HUES48 (cell line): ENCODE measurements around the gene JPT2.
"Not testable (repeated sequence)": the region's sequence is repeated elsewhere in the genome, so short reads cannot be mapped to it uniquely, and the experiment has no call there.

Experiments
- H3K27ac ChIP-seq: one replicate; pipeline ENCODE4 v1.7.0; 2013; ENCODE audit warnings: low read depth, low read length, inconsistent platforms
- H3K27me3 ChIP-seq: 2 replicates; pipeline ENCODE4 v1.6.1; 2013; ENCODE audit warnings: mild to moderate bottlenecking, low read length; ENCODE audit not compliant: control insufficient read depth, insufficient read depth
- H3K36me3 ChIP-seq: 2 replicates; pipeline ENCODE4 v1.6.1; 2013; ENCODE audit warnings: low read length; ENCODE audit not compliant: control insufficient read depth, insufficient read depth
- H3K4me1 ChIP-seq: 2 replicates; pipeline ENCODE4 v1.6.1; 2013; ENCODE audit warnings: mild to moderate bottlenecking, low read length; ENCODE audit not compliant: control insufficient read depth, insufficient read depth
- H3K4me3 ChIP-seq: 2 replicates; pipeline ENCODE4 v1.5.1; 2013; ENCODE audit warnings: mild to moderate bottlenecking, low read depth, low read length
- H3K9ac ChIP-seq: 2 replicates; pipeline ENCODE4 v1.6.1; 2013; ENCODE audit warnings: mild to moderate bottlenecking, low read depth, low read length, moderate library complexity
- H3K9me3 ChIP-seq: 2 replicates; pipeline ENCODE4 v1.6.1; 2013; ENCODE audit warnings: low read length; ENCODE audit not compliant: control insufficient read depth, insufficient read depth

JPT2 gene

DNA sequence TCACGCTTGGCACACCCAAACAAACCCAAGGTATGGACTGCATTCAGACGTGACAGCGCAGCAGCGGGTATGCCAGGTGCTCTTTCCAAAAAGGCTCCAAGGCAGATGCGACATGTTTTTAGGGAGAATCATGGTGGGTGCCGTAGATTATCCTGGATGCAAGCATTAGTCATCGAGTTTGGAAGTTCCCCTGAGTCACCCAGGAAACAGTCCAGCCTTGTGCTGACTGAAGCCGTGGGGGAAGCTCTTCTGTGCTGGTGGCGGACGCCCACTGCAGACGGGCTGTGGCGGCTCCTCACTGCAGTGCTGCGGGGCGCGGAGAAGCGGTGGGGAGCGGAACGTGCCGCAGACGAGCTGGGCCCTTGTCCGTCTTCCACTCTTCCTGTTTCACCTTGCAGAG is 13.9 kb downstream of the JPT2 start:
- H3K9me3 ChIP-seq = no peaks in the 10 kb centered on the region
- no peaks in the 10 kb centered on the region for H3K27me3 ChIP-seq
- H3K9ac ChIP-seq = no peak overlapping the region
- H3K4me1 ChIP-seq = no peaks in the 10 kb centered on the region
- peaks cover 96% of the 10 kb centered on the region for H3K36me3 ChIP-seq
- H3K4me3 ChIP-seq = no peak overlapping the region
- H3K27ac ChIP-seq = no peak overlapping the region

DNA sequence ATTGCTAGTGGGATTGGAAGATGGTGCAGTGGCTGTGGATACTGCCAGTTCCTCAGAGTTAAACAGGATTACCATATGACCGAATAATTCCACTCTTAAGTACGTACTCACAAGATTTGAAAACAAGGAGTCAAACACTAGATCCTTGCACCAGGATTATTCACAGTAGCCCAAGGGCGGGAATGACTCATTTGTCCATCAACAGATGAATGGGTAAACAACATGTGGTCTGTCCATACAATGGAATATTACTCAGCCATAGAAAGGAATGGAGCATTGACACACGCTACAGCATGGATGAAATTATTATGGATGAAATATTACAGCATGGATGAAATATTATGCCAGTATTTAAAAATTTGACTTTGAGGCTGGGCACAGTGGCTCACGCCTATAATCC is 18.8 kb downstream of the JPT2 start:
- no peak overlapping the region for H3K27ac ChIP-seq
- H3K4me1 ChIP-seq = no peaks in the 10 kb centered on the region
- no peaks in the 10 kb centered on the region for H3K27me3 ChIP-seq
- no peak overlapping the region for H3K9ac ChIP-seq
- no peaks in the 10 kb centered on the region for H3K9me3 ChIP-seq
- peaks cover 96% of the 10 kb centered on the region for H3K36me3 ChIP-seq
- no peak overlapping the region for H3K4me3 ChIP-seq

DNA sequence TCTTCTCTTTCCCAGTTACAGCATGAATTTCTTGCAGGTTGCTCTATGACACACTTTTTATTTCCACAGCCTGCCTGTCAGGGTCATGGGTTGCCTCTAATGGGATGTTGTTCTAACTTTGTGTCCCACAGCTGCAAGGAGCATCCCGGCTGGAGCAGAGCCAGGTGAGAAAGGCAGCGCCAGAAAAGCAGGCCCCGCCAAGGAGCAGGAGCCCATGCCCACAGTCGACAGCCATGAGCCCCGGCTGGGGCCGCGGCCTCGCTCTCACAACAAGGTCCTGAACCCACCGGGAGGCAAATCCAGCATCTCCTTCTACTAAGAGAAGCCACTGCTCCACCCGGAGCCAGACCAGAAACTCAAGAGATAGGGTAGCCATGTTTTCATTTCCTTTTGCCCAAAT is 20.6 kb downstream of the JPT2 start:
- Histone ChIP-seq H3K27me3 (no peaks in the 10 kb centered on the region), H3K9ac (no peak overlapping the region), H3K36me3 (peaks cover 88% of the 10 kb centered on the region), H3K27ac (no peak overlapping the region), H3K4me1 (no peaks in the 10 kb centered on the region), H3K4me3 (no peak overlapping the region), H3K9me3 (no peaks in the 10 kb centered on the region)

DNA sequence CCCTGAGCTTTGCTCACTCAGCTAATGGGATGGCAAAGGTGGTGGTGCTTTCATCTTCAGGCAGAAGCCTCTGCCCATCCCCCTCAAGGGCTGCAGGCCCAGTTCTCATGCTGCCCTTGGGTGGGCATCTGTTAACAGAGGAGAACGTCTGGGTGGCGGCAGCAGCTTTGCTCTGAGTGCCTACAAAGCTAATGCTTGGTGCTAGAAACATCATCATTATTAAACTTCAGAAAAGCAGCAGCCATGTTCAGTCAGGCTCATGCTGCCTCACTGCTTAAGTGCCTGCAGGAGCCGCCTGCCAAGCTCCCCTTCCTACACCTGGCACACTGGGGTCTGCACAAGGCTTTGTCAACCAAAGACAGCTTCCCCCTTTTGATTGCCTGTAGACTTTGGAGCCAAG is 22.2 kb downstream of the JPT2 start:
- no peaks in the 10 kb centered on the region for H3K4me1 ChIP-seq
- no peak overlapping the region for H3K27ac ChIP-seq
- H3K27me3 ChIP-seq = no peaks in the 10 kb centered on the region
- peaks cover 76% of the 10 kb centered on the region for H3K36me3 ChIP-seq
- H3K9ac ChIP-seq = no peak overlapping the region
- H3K9me3 ChIP-seq = no peaks in the 10 kb centered on the region
- no peak overlapping the region for H3K4me3 ChIP-seq

DNA sequence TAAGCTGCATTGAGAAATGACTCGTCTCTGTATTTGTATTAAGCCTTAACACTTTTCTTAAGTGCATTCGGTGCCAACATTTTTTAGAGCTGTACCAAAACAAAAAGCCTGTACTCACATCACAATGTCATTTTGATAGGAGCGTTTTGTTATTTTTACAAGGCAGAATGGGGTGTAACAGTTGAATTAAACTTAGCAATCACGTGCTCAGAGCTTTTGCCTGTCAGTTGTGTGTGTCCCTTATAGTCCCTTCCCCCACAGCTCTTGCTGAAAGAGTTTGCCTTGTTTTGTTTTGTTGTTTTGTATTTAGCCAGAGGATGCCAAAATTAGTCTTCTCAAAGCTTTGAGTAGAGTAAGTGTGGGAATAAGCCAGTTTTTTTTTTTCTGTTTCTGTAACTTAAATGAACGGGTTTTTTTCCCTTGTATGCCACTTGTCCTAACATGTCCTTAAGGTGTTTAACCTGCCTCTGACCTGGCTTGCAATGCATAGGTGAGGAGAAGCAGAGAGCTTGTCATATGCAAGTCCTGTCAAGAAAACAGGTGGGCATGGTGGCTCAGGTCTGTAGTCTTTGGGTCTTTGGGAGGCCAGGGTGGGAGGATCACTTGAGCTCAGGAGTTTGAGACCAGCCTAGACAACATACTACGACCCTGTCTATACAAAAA is 23.3 kb downstream of the JPT2 start:
- no peaks in the 10 kb centered on the region for H3K9me3 ChIP-seq
- H3K27me3 ChIP-seq = no peaks in the 10 kb centered on the region
- H3K4me1 ChIP-seq = no peaks in the 10 kb centered on the region
- H3K9ac ChIP-seq = no peak overlapping the region
- no peak overlapping the region for H3K27ac ChIP-seq
- H3K4me3 ChIP-seq = no peak overlapping the region
- peaks cover 65% of the 10 kb centered on the region for H3K36me3 ChIP-seq

DNA sequence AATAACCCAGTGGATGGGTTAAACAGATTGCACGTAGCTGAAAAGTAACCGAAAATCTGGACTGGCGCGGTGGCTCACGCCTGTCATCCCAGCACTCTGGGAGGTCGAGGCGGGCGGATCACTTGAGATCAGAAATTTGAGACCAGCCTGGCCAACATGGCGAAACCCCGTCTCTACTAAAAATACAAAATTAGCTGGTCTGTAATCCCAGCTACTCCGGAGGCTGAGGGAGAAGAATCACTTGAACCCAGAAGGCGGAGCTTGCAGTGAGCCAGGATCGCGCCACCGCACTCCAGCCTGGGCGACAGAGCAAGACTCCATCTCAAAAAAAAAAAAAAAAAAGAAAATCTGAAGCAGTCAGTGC is 27.2 kb downstream of the JPT2 start:
- H3K27me3 ChIP-seq, H3K4me1 ChIP-seq, H3K9me3 ChIP-seq: not testable (repeated sequence)
- peaks cover 25% of the 10 kb centered on the region for H3K36me3 ChIP-seq
- peak overlapping the region; percentile 97 for H3K27ac ChIP-seq
- peak overlapping the region; percentile 92 for H3K4me3 ChIP-seq
- peak overlapping the region; percentile 80 for H3K9ac ChIP-seq

DNA sequence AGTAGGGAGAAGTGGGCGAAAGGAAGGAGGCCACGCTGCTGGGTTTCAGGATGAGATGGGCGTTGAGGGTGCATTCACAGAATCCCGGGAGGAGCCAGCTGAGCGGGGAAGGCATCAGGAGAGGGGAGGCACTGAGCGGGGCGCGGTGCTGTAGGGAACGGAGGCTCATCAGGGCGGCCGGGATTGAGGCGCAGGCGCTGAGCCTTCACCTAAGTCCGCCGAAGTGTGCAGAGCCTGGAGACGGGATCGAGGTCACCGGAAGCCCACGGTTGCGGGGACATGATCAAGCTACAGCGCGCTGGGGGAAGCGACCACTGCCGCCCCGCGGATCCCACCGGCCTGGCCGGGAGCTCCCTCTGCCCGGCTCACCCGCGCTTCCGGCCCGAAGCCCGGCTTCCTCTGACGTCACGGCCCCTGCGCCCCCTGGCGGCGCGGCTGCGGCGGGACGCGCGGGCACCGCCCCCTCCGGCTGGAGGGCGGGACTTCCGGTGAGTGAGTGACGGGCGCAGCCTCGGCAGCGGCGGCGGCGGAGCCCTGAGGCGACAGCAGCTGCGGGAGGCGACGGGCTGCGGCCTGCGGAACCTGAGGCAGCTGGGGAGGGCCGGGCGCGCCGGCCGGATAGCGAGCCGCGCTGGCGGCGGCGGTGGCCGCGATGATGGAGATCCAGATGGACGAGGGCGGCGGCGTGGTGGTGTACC is 27.8 kb downstream of the JPT2 start, which contains the start of gene MAPK8IP3:
TSS of gene MAPK8IP3 (plus strand) at position 508 of the 698 bp plus-strand sequence. CDS start at position 653, 145 bp downstream.
- Histone ChIP-seq H3K9me3 (no peaks in the 10 kb centered on the region), H3K4me3 (peak within 1 kb of the TSS; percentile 92), H3K27ac (peak within 1 kb of the TSS; percentile 97), H3K27me3 (no peaks in the 10 kb centered on the region), H3K9ac (peak within 1 kb of the TSS; percentile 80), H3K4me1 (peaks cover 10% of the 10 kb centered on the region), H3K36me3 (peaks cover 20% of the 10 kb centered on the region)

DNA sequence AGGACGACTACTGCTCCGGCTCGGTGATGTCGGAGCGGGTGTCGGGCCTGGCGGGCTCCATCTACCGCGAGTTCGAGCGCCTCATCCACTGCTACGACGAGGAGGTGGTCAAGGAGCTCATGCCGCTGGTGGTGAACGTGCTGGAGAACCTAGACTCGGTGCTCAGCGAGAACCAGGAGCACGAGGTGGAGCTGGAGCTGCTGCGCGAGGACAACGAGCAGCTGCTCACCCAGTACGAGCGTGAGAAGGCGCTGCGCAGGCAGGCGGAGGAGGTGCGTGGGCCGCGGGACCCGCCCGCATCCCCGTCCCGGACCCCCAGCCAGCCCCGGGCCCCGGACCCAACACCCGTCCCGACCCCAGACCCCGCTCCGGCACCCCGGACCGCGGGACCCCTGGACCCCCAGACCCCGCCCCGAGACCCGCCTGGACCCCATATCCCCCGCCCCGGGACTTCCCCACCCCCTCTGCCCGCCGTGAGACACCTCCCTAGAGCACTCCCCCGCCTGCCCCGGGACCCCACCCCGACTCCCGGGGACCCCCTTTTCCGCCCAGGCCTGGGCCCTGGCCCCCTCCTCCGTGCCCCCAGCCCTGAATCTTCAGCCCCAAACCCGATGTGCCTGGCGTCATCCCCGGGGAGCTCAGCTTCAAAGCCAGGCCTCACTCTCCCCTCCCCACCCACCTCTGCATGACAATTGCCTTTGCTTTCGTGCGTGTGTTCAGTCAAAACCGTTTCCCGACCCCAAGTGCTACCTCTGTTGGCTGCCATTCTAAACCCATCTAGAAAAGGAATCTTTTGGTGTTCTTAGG is 28.5 kb downstream of the JPT2 start:
- Histone ChIP-seq H3K9me3 (no peaks in the 10 kb centered on the region), H3K4me1 (peaks cover 10% of the 10 kb centered on the region), H3K27me3 (no peaks in the 10 kb centered on the region), H3K4me3 (peak overlapping the region; percentile 92), H3K9ac (peak overlapping the region; percentile 64), H3K36me3 (peaks cover 12% of the 10 kb centered on the region), H3K27ac (peak overlapping the region; percentile 63)

DNA sequence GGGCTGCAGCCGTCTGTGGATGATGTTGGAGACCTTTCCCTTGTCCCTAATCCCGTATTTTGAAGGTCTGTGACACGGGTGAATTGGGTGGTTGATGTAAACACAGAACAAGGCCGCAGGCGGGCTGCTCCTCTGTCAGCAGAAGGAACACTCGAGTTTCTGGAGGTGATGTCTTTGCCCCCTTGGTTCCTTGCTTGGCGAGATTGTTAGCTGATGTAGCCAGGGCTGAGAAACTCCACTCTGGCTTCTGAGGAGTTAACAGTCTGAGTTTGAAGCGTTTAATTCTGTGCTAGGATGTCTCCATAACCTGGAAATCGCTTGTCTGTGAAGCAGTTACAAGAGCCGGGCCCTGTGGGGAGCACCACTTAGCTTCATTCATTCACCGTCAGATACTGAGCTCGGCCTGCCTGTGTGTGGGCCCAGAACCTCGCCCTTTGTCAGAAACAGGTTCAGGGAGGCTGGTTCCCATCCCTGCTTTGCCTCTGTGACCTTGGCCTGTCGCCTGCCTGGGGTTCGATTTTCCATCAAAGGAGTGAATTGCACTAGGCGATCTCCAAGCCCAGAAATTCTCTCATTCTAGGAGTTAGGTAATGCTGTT is 29.2 kb downstream of the JPT2 start:
- no peak overlapping the region for H3K9ac ChIP-seq
- H3K9me3 ChIP-seq = no peaks in the 10 kb centered on the region
- H3K27ac ChIP-seq = no peak overlapping the region
- no peaks in the 10 kb centered on the region for H3K27me3 ChIP-seq
- H3K4me3 ChIP-seq = peak overlapping the region; percentile 62
- H3K36me3 ChIP-seq = peaks cover 5% of the 10 kb centered on the region
- peaks cover 10% of the 10 kb centered on the region for H3K4me1 ChIP-seq

DNA sequence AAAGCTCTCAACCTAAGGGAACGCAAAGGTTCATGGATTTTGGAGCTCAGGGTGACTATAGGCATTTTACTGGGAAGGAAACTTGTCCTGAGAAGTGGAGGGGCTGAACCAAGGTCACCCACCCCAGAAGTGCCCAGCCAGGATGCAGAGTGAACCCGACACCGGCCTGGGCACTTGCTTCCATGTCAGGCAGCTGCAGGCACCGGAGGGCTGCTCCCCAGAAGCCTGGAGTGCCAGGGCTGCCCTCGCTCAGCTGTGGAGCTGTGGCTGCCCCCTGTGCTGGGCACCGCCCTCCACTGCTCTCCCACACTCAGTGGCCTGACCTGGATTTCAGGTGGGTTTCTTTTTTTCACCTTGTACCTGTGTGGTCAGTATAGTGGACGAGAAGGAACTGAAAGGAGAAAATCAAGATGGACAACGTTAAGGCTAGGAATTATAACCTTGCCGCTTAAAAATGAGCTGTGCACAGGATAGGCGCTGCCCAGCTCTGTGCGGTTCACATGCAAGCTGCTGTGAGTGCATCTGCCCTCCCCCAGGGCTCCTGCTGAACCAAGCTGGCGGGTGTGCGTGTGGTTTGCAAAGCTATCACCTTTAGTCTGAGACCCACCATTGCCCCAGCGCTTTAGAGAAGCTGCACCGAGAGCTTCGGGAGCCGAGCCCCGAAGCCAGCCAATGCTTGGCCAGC is 30.1 kb downstream of the JPT2 start:
- Histone ChIP-seq H3K36me3 (no peaks in the 10 kb centered on the region), H3K4me3 (no peak overlapping the region), H3K9ac (no peak overlapping the region), H3K4me1 (peaks cover 20% of the 10 kb centered on the region), H3K27me3 (no peaks in the 10 kb centered on the region), H3K27ac (no peak overlapping the region), H3K9me3 (no peaks in the 10 kb centered on the region)
